ENCODE data around the gene OR7G3.

OR7G3 gene

DNA sequence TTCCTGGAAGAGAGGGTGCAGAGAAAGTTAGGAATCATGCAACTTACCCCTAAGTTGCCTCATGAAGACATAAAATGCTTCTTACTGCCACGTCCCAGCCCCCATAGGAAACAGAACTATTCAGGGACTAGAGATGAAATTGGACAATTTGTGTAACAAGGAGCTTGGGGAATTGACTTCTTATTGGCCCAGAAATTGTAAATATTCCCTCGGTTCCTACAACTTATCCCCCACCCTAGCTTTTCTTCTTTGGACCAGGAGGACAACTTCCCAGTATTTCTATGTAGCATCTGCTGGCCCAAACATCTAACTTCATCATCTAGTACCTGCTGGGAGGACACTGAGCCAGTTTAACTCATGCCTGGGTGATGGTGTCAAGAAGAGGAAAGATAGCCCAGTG, 40.0 kb downstream of the OR7G3 start, which contains the start of gene OR1M1:
Gene OR1M1 (plus strand): TSS at position 301 of the 400 bp plus-strand sequence. CDS start 6,184 bp downstream, outside the sequence.
- no peak for DNase-seq

DNA sequence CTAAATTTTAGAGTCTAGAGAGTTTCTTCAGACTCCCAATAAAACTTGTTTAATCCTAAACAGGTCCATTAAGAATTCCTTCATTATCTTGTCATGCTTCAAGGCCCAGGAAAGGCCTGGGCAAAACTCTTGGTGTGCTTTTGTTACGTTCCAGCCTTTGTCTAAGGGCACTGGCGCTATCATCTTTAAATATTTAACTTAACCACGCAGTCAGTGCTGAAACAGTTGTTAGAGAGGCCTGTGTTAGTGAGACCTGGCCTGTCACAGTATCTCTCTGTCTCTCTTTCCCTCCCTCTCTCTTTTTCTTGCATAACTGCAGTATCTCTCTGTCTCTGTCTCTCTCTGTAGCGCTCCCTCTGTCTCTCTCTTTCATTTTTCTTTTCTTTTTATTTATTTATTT, 48.1 kb downstream of the OR7G3 start:
- DNase-seq, result no peak

DNA sequence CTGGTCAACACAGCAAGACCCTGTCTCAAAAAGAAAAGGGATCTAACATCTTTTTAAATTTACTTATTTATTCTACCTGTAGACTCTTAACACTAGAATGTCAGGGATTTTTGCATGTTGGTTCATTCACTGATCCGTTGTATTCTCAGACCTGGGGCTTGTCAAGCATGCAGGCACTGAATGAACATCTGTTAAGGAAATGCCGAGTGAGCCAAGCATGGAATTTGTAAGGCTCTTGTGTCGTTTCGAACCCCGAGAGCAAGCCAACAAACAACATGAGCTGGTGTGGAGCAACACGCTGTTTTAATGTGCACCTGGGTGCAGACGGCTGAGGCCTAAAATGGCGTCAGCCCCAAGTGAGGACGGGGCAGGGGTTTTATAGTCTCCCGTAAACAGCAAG, 49.8 kb downstream of the OR7G3 start:
- DNase-seq, result no peak
